Gastrocnemius medialis (tissue), 4 donors: Measurements from ENCODE around the gene TMPRSS5.

Experiments used
- POLR2A ChIP-seq, 2 donors: fragments of 450-650 bp; IDR thresholded peaks; one replicate each; pipeline ENCODE4 v1.6.1; 2017; ENCODE audit warnings: antibody characterized with exemption in 2 of 2, mild to moderate bottlenecking in 2 of 2, moderate library complexity in 2 of 2
- TF ChIP-seq, protein P1 (sequence below), 5 experiments: fragments of 450-650 bp in 3 of 5; fragments of 200-600 bp in 2 of 5; sonication (generic) in 2 of 5; IDR thresholded peaks in 4 of 5; conservative IDR thresholded peaks in 1 of 5; 1 replicate in 4 of 5; 2 replicates in 1 of 5; pipeline ENCODE4 v1.5.1; 2016 to 2019; ENCODE audit warnings: antibody characterized with exemption in 5 of 5, mild to moderate bottlenecking in 3 of 5, moderate library complexity in 3 of 5

DNA sequence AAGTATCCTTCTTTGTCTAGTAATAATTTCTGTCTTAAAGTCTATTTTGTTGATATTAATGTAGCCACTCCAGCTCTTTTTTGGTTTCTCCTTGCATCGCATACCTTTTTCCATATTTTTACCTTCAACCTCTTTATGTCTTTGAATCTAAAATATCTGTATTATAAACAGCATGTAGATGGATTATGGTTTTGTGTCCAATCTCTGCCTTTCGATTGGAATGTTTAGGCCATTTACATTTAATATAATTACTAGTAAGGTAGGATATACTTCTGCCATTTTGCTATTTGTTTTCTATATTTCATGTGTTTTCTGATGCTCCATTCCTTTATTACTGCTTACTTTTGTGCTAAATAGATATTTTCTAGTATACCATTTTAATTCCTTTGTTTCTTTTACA, 39.5 kb downstream of the TMPRSS5 start:
- TF ChIP-seq, protein P1, sequence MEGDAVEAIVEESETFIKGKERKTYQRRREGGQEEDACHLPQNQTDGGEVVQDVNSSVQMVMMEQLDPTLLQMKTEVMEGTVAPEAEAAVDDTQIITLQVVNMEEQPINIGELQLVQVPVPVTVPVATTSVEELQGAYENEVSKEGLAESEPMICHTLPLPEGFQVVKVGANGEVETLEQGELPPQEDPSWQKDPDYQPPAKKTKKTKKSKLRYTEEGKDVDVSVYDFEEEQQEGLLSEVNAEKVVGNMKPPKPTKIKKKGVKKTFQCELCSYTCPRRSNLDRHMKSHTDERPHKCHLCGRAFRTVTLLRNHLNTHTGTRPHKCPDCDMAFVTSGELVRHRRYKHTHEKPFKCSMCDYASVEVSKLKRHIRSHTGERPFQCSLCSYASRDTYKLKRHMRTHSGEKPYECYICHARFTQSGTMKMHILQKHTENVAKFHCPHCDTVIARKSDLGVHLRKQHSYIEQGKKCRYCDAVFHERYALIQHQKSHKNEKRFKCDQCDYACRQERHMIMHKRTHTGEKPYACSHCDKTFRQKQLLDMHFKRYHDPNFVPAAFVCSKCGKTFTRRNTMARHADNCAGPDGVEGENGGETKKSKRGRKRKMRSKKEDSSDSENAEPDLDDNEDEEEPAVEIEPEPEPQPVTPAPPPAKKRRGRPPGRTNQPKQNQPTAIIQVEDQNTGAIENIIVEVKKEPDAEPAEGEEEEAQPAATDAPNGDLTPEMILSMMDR (IDR thresholded peaks at IDR 0.05 in 4 of 5, conservative IDR thresholded peaks at IDR 0.05 in 1 of 5): no peak
- TF ChIP-seq POLR2A (IDR thresholded peaks at IDR 0.05): no peak
